ENCODE measurements around the gene FBXL12. TPM values are rescaled to one million over a fixed set of nuclear protein-coding genes. Genes with fewer than 3 reads are reported as not detected.
A peak's percentile ranks its signal among the peaks of the same experiment; 100 is the strongest.
"Not testable (repeated sequence)": the region's sequence is repeated elsewhere in the genome, so short reads cannot be mapped to it uniquely, and the experiment has no call there.

Gene FBXL12
- total RNA-seq, 2 donors from 2014 or later: 17.6 to 50.6 TPM

DNA sequence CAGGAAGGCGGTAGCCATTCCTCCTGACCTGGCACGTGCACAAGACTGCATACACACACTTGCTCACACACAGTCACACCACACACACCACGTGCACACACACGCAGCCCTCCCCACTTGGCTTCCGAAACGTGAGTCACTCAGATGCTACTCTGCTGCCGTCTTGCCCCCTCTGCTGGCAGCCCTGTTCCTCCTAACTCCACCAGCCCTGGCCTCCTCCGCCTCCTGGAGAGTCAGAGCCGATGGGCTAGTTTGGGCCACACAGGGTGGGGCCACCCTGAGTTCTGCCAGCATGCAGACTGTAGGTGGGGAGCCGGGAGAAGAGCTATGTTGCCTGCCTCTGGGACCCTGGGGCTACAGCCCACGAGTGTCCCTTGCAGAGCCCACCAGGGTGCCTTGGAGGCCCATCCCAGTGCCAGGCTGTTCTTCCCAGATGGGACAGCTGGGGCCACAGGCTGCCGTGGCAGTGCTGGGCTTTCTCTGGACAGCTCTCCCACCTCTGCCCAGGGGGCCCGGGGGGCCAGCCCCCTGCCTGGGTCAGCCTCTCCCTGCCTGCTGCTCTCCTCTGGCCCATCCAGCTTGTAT is 28.3 kb upstream of the FBXL12 start:
- DNase-seq (ENCODE audit: low spot score): peak; percentile 50
- WGBS: 38% methylated on average over 9 of the region's 13 CpGs
- H3K4me1 ChIP-seq (replicated peaks): no peaks in the 10 kb centered on the region
- H3K36me3 ChIP-seq: peaks cover 4 to 16% of the 10 kb centered on the region in 2 donors
- TF ChIP-seq POLR2A (IDR thresholded peaks at IDR 0.05) (no peak), POLR2AphosphoS5 (IDR thresholded peaks at IDR 0.05) (peak; percentile 74)
- TF ChIP-seq, protein P1, sequence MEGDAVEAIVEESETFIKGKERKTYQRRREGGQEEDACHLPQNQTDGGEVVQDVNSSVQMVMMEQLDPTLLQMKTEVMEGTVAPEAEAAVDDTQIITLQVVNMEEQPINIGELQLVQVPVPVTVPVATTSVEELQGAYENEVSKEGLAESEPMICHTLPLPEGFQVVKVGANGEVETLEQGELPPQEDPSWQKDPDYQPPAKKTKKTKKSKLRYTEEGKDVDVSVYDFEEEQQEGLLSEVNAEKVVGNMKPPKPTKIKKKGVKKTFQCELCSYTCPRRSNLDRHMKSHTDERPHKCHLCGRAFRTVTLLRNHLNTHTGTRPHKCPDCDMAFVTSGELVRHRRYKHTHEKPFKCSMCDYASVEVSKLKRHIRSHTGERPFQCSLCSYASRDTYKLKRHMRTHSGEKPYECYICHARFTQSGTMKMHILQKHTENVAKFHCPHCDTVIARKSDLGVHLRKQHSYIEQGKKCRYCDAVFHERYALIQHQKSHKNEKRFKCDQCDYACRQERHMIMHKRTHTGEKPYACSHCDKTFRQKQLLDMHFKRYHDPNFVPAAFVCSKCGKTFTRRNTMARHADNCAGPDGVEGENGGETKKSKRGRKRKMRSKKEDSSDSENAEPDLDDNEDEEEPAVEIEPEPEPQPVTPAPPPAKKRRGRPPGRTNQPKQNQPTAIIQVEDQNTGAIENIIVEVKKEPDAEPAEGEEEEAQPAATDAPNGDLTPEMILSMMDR (IDR thresholded peaks at IDR 0.05): peak in 3 of 4 experiments; percentile 45 to 53 (median 46)
- no peak overlapping the region for H3K4me3 ChIP-seq
- no peaks in the 10 kb centered on the region for H3K9me3 ChIP-seq
- no peaks in the 10 kb centered on the region for H3K27me3 ChIP-seq (replicated peaks; ENCODE audit: insufficient read depth)
- intact Hi-C loops (cut with DNase I): no loop called here
- peak overlapping the region in 1 of 2 donors; percentile 3 for H3K27ac ChIP-seq

DNA sequence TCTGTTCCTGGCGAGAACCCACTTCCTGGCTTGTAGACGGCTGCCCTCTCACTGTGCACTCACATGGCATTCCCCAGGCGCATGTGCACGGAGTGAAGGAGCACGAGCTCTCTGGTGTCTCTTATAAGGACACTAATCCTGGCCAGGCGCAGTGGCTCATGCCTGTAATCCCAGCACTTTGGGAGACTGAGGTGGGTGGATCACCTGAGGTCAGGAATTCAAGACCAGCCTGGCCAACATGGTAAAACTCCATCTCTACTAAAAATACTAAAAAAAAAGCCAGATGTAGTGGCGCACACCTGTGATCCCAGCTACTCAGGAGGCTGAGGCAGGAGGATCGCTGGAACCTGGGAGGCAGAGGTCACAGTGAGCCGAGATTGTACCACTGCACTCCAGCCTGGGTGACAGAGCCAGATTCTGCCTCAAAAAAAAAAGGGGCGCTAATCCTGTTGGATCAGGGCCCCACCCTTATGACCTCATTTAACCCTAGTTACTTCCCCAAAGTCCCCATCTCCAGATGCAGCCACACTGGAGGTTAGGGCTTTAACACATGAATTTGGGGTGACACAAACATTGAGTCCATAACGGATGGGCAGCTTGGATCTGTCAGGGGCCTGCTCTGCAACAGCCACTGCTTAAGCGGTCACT is 24.9 kb upstream of the FBXL12 start:
- H3K27me3 ChIP-seq (replicated peaks; ENCODE audit: insufficient read depth); H3K27ac ChIP-seq; H3K4me1 ChIP-seq (replicated peaks); H3K9me3 ChIP-seq; H3K4me3 ChIP-seq; intact Hi-C loops (cut with DNase I); DNase-seq (ENCODE audit: low spot score): not testable (repeated sequence)
- H3K36me3 ChIP-seq: peaks cover 4 to 28% of the 10 kb centered on the region in 2 donors
- WGBS: 96% methylated on average over 12 of the region's 12 CpGs

DNA sequence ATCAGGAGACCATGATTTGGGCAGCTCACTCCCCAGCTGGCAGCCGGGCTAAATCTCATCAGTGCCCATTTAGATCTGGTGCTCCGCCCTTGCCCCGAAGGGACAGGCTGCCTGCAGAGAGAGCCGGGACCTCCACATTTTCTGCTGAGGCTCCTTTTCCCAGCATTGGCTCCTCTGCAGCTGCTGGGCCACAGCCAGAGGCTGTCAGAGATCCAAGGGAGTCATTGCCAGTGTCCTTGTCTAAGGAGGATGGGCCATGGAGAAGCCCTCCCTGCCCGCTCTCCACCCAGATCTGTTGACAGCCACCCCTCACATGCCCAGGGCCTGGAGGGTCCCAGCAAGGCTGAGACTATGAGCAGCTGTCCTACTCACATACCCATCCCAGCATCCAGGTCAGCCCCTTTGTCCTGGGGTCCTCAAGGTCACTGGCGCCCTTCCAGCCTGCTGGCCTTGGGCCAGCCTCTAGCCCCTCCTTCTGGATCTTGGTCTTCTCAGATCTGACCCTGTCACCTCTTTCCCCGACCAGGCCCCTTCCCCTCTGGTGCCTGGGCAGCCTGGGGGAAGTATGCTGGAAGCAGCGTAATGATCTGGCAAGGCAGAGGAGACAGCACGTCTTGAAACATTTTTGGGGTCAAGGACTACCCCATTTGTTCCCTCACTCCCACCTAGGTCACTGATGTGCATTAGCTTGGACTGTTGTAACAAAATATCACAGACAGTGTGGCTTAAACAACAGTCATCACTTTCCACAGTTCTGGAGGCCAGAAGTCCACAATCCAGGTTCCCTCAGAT is 24.2 kb upstream of the FBXL12 start:
- Histone ChIP-seq H3K27ac (no peak overlapping the region), H3K27me3 (replicated peaks; ENCODE audit: insufficient read depth) (no peaks in the 10 kb centered on the region), H3K36me3 (peaks cover 4 to 28% of the 10 kb centered on the region in 2 donors), H3K4me3 (no peak overlapping the region), H3K4me1 (replicated peaks) (peaks cover 7% of the 10 kb centered on the region), H3K9me3 (no peaks in the 10 kb centered on the region)
- WGBS: 91% methylated on average over 9 of the region's 9 CpGs
- DNase-seq (ENCODE audit: low spot score): no peak
- TF ChIP-seq, protein P1 (IDR thresholded peaks at IDR 0.05): no peak
- TF ChIP-seq POLR2AphosphoS5 (IDR thresholded peaks at IDR 0.05): no peak
- TF ChIP-seq POLR2A (IDR thresholded peaks at IDR 0.05): no peak
- intact Hi-C loops (cut with DNase I): no loop called here

DNA sequence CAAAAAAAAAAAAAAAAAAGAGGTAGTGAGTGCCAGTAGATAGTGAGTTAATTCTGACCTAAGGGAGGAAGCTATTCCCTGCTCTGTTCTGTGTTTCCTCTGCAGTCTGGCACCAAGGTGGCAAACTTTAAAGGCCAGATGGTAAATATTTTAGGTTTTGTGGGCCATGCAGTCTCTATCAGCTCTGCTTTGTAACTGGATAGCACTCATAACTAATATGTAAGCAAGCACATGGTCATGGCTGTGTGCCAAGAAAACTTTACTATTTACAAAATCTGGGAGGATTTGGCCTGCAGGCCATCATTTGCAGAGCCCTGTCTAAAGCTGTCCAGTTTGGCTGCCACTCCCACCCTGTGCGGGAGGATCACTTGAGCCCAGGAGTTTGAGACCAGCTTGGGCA is 20.5 kb upstream of the FBXL12 start:
- WGBS: 38% methylated on average over 1 of the region's 1 CpG
- no peaks in the 10 kb centered on the region for H3K27me3 ChIP-seq (replicated peaks; ENCODE audit: insufficient read depth)
- peaks cover 12% of the 10 kb centered on the region for H3K4me1 ChIP-seq (replicated peaks)
- peak; percentile 80 for TF ChIP-seq POLR2AphosphoS5 (IDR thresholded peaks at IDR 0.05)
- TF ChIP-seq, protein P1 (IDR thresholded peaks at IDR 0.05): no peak
- no peak overlapping the region for H3K4me3 ChIP-seq
- intact Hi-C loops (cut with DNase I): no loop called here
- H3K9me3 ChIP-seq: no peaks in the 10 kb centered on the region
- DNase-seq (ENCODE audit: low spot score): peak; percentile 76
- peak overlapping the region in 1 of 2 donors; percentile 72 for H3K27ac ChIP-seq
- peaks cover 4 to 28% of the 10 kb centered on the region in 2 donors for H3K36me3 ChIP-seq

DNA sequence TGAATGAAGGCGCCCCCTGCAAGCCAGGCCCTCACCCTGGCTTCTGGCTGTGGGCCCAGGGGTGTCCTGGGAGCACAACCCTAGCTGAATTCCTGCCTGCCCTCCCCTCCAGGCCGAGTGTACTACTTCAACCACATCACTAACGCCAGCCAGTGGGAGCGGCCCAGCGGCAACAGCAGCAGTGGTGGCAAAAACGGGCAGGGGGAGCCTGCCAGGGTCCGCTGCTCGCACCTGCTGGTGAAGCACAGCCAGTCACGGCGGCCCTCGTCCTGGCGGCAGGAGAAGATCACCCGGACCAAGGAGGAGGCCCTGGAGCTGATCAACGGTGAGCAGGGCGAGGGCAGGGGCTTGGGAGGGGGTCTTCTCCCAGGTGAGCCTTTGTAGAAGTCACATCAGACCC is 19.4 kb upstream of the FBXL12 start:
- Histone ChIP-seq H3K4me1 (replicated peaks) (peaks cover 12% of the 10 kb centered on the region), H3K4me3 (no peak overlapping the region), H3K27me3 (replicated peaks; ENCODE audit: insufficient read depth) (no peaks in the 10 kb centered on the region), H3K27ac (peak overlapping the region in 1 of 2 donors; percentile 72), H3K9me3 (no peaks in the 10 kb centered on the region), H3K36me3 (peaks cover 4 to 22% of the 10 kb centered on the region in 2 donors)
- 94% methylated on average over 15 of the region's 15 CpGs for WGBS
- TF ChIP-seq POLR2A (IDR thresholded peaks at IDR 0.05): no peak
- TF ChIP-seq, protein P1 (IDR thresholded peaks at IDR 0.05): no peak
- intact Hi-C loops (cut with DNase I): no loop called here
- no peak for DNase-seq (ENCODE audit: low spot score)

Measured in prostate gland (tissue), 2 donors.